ENCODE data around the gene P2RY14.

Gene P2RY14

DNA sequence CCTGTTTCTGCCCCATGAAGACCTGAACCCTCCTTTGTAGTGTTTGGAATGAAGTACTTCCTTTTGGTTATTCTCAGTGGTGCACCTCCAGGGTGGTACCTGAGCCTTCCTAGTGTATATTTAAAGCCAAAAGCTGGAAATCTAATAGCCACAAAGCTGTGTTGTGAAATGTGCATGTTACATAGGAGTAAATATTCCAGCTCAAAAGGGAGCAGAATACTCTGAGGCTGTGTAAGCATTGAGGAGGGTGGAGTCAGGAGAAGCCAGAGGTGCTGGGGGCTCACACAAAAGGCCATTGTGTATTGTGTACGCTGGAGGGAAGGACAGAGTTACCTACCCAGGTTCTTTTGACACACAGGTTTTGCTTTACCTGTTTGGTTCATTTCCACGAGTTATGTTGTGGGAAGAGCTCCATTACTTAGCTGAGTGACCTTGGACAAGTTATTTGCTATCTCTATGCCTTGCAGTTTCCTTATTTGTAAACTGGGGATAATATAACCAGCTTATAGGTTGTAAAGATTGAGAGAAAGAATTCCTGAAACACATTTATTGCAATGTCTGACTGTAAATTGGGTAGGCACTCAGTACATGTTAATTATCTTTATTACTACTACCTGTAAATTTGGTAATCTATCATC lies 100.0 kb downstream of the P2RY14 start:
- Histone ChIP-seq H3K36me3 (ENCODE audit: insufficient read depth, low read length) (no peaks in the 10 kb centered on the region), H3K27me3 (ENCODE audit: insufficient read depth, low read length, poor library complexity) (no peaks in the 10 kb centered on the region), H3K4me3 (ENCODE audit: low read depth in 1 of 2, low read length in 2 of 2) (no peak overlapping the region), H2AFZ (ENCODE audit: low read depth, low read length) (no peak overlapping the region), H3K4me2 (ENCODE audit: insufficient read depth, low read length) (no peak overlapping the region), H3K4me1 (ENCODE audit: insufficient read depth, low read length) (no peaks in the 10 kb centered on the region), H3K9ac (ENCODE audit: low read depth, low read length) (no peak overlapping the region), H3K27ac (ENCODE audit: low read length) (no peak overlapping the region), H3K9me3 (ENCODE audit: insufficient read depth, low read length, severe bottlenecking) (no peaks in the 10 kb centered on the region), H3K79me2 (ENCODE audit: insufficient read depth, low read length) (no peaks in the 10 kb centered on the region), H4K20me1 (ENCODE audit: insufficient read depth, low read length) (no peaks in the 10 kb centered on the region)
- DNase-seq, result no peak
- no peak for ATAC-seq (ENCODE audit: insufficient read depth, low read depth)
- TF ChIP-seq, protein P1, sequence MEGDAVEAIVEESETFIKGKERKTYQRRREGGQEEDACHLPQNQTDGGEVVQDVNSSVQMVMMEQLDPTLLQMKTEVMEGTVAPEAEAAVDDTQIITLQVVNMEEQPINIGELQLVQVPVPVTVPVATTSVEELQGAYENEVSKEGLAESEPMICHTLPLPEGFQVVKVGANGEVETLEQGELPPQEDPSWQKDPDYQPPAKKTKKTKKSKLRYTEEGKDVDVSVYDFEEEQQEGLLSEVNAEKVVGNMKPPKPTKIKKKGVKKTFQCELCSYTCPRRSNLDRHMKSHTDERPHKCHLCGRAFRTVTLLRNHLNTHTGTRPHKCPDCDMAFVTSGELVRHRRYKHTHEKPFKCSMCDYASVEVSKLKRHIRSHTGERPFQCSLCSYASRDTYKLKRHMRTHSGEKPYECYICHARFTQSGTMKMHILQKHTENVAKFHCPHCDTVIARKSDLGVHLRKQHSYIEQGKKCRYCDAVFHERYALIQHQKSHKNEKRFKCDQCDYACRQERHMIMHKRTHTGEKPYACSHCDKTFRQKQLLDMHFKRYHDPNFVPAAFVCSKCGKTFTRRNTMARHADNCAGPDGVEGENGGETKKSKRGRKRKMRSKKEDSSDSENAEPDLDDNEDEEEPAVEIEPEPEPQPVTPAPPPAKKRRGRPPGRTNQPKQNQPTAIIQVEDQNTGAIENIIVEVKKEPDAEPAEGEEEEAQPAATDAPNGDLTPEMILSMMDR (IDR thresholded peaks at IDR 0.05; ENCODE audit: borderline replicate concordance, extremely low read depth, low read length, poor library complexity, severe bottlenecking), result no peak
- TF ChIP-seq EZH2 (IDR thresholded peaks at IDR 0.05; ENCODE audit: borderline replicate concordance, low read depth, low read length, severe bottlenecking), result no peak

DNA sequence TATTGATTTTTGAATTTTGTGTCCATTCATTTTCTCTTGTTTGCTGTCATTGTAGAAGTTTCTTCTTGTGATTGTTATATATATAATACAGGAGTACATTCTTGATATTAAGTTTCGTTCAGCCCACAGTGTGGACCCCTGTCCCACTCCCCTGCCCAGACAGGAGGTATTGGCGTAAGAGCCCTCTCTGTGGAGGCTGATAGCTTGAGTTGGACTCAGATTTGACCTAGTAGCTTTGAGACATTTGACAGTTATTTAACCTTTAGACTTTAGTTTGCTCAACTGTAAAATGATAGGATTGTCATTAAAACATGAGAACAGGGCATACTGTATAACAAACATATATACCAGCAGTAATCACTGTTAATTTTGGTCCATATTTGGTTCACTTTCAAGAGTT lies 102.4 kb downstream of the P2RY14 start:
- no peak overlapping the region for H3K4me2 ChIP-seq (ENCODE audit: insufficient read depth, low read length)
- DNase-seq, result no peak
- no peak for ATAC-seq (ENCODE audit: insufficient read depth, low read depth)
- no peak overlapping the region for H3K4me3 ChIP-seq (ENCODE audit: low read depth in 1 of 2, low read length in 2 of 2)
- no peak overlapping the region for H3K9ac ChIP-seq (ENCODE audit: low read depth, low read length)
- H3K27me3 ChIP-seq (ENCODE audit: insufficient read depth, low read length, poor library complexity), result no peaks in the 10 kb centered on the region
- H3K9me3 ChIP-seq (ENCODE audit: insufficient read depth, low read length, severe bottlenecking), result no peaks in the 10 kb centered on the region
- H3K27ac ChIP-seq (ENCODE audit: low read length), result no peak overlapping the region
- no peaks in the 10 kb centered on the region for H3K36me3 ChIP-seq (ENCODE audit: insufficient read depth, low read length)
- no peaks in the 10 kb centered on the region for H4K20me1 ChIP-seq (ENCODE audit: insufficient read depth, low read length)
- H3K4me1 ChIP-seq (ENCODE audit: insufficient read depth, low read length), result peaks cover 20% of the 10 kb centered on the region
- no peak overlapping the region for H2AFZ ChIP-seq (ENCODE audit: low read depth, low read length)
- H3K79me2 ChIP-seq (ENCODE audit: insufficient read depth, low read length), result no peaks in the 10 kb centered on the region
- TF ChIP-seq, protein P1 (IDR thresholded peaks at IDR 0.05; ENCODE audit: borderline replicate concordance, extremely low read depth, low read length, poor library complexity, severe bottlenecking), result no peak
- TF ChIP-seq EZH2 (IDR thresholded peaks at IDR 0.05; ENCODE audit: borderline replicate concordance, low read depth, low read length, severe bottlenecking), result no peak

DNA sequence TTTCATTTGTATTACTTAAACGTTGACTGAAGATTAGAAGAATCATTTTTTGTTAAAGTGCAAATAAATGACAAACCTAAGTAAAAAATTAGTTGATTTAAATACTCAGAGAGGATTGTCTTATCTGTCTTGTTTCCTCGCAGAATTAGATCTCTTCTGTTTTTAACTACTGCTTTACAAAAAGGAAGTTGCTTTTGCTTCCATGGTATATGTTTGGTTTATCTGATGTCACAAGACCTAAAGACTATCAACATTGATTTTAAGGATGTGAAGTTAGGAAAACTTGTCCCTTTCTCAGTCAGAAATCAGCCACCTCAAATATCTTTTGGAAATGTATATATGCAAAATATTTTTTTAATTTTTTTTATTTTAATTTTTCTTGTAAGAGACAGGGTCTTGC lies 104.0 kb downstream of the P2RY14 start:
- Histone ChIP-seq H3K4me2 (ENCODE audit: insufficient read depth, low read length) (no peak overlapping the region), H3K9ac (ENCODE audit: low read depth, low read length) (no peak overlapping the region), H3K36me3 (ENCODE audit: insufficient read depth, low read length) (no peaks in the 10 kb centered on the region), H3K9me3 (ENCODE audit: insufficient read depth, low read length, severe bottlenecking) (no peaks in the 10 kb centered on the region), H3K27me3 (ENCODE audit: insufficient read depth, low read length, poor library complexity) (no peaks in the 10 kb centered on the region), H4K20me1 (ENCODE audit: insufficient read depth, low read length) (no peaks in the 10 kb centered on the region), H3K4me3 (ENCODE audit: low read depth in 1 of 2, low read length in 2 of 2) (no peak overlapping the region), H3K79me2 (ENCODE audit: insufficient read depth, low read length) (no peaks in the 10 kb centered on the region), H2AFZ (ENCODE audit: low read depth, low read length) (no peak overlapping the region), H3K4me1 (ENCODE audit: insufficient read depth, low read length) (peaks cover 34% of the 10 kb centered on the region), H3K27ac (ENCODE audit: low read length) (no peak overlapping the region)
- DNase-seq, result no peak
- TF ChIP-seq, protein P1 (IDR thresholded peaks at IDR 0.05; ENCODE audit: borderline replicate concordance, extremely low read depth, low read length, poor library complexity, severe bottlenecking), result no peak
- no peak for TF ChIP-seq EZH2 (IDR thresholded peaks at IDR 0.05; ENCODE audit: borderline replicate concordance, low read depth, low read length, severe bottlenecking)
- ATAC-seq (ENCODE audit: insufficient read depth, low read depth), result no peak

Measured in DND-41 (cell line).